ENCODE data around the gene MXI1.
"Not testable (repeated sequence)": the region's sequence is repeated elsewhere in the genome, so short reads cannot be mapped to it uniquely, and the experiment has no call there.

MXI1 gene

DNA sequence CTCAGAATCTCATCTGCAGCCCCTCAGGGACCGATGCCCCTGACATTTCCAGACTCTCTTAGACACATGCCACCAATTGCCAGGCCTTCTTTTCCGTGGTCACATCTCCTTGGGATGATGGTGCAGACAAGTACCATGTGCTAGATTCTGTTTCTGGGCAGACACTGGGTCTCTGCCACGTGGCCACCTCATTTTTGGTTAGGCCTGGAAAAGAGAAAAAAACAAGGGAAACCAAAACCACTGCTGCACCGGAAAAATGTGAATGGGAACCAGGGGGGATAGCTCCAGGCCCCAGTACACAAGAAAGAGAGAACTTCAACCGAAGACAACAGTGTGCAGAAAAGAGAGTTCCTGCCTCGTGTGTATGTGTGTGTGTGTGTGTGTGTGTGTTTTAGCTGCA is 23.0 kb upstream of the MXI1 start:
- no peak for DNase-seq

DNA sequence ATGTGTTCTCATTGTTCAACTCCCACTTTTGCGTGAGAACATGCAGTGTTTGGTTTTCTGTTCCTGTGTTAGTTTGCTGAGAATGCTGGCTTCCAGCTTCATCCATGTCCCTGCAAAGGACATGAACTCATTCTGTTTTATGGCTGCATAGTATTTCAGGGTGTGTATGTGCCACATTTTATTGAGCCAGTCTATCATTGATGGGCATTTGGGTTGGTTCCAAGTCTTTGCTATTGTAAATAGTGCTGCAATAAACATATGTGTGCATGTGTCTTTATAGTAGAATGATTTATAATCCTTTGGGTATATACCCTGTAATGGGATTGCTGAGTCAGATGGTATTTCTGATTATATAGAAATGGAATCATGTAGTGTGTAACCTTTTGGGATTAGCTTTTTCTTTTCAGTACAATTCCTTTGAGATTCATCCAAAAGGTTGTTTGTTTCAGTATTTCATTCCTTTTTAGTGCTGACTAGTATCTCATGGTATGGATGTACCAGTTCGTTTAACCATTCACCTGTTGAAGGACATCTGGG is 21.7 kb upstream of the MXI1 start:
- not testable (repeated sequence) for DNase-seq

DNA sequence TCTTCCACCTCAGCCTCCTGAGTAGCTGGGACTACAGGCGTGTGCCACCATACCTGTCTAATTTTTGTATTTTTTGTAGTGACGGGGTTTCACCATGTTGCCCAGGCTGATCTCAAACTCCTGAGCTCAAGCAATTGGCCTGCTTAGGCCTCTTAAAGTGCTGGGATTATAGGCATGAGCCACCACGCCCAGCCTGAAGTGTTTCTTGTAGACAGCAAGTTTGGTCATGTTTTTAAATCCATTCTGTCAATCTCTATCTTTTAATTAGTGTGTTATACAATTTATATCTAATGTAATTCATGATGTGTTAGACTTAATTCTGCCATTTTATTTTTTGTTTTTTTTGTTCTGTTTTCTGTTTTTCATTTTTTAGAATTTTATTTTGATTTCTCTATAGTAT is 17.2 kb upstream of the MXI1 start:
- DNase-seq = no peak

DNA sequence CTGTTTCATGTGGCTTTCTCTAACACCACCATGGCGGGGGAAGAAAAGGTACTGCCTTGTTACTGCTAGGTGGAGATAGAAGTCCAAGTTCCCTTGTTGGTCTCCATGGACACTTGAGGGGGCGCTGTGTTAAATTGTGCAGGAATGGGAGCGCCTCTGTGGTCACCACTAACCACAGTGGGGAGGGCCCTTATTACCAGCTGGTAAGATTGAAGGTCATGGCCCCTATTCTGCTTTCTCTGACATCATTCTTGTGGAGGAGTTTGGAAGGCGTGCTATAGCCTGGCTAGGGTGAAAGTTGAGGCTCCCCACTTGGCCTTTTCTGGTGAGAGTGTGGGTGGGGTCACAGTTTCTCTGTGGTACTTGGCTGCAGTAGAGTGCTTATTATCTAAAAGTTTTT is 14.9 kb upstream of the MXI1 start:
- no peak for DNase-seq

DNA sequence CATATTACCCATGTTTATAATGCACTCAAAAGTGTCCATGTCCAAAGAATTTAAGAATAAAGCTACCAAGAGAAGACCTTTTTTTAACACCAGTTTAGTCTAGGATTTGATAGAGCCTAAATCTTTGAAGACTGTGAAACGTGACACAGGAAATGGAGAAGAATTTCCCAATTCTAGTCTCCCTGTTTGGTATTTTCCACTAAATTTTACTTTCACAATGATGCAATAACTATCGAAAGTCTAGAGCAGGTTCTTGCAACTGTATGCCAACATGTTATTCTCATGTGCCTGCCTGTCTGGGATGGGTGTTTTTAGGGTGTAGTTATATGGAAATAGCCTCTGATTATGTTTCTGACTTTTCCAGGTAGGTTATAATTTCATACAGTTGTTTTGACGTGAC is 6.9 kb upstream of the MXI1 start:
- DNase-seq = no peak

DNA sequence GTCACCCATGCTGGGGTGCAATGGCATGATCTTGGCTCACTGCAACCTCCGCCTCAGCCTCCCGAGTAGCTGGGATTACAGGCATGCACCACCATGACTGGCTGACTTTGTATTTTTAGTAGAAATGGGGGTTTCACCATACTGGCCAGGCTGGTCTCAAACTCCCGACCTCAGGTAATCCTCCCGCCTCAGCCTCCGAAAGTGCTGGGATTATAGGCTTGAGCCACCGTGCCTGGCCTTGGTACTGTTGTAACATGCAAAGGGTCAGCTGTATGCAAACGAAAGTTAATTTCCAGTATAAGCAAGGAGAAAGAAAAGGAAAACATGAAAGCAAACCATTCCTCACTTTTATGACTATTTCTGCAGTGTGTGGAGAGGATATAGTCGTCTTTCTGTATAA is 6.4 kb upstream of the MXI1 start:
- not testable (repeated sequence) for DNase-seq

DNA sequence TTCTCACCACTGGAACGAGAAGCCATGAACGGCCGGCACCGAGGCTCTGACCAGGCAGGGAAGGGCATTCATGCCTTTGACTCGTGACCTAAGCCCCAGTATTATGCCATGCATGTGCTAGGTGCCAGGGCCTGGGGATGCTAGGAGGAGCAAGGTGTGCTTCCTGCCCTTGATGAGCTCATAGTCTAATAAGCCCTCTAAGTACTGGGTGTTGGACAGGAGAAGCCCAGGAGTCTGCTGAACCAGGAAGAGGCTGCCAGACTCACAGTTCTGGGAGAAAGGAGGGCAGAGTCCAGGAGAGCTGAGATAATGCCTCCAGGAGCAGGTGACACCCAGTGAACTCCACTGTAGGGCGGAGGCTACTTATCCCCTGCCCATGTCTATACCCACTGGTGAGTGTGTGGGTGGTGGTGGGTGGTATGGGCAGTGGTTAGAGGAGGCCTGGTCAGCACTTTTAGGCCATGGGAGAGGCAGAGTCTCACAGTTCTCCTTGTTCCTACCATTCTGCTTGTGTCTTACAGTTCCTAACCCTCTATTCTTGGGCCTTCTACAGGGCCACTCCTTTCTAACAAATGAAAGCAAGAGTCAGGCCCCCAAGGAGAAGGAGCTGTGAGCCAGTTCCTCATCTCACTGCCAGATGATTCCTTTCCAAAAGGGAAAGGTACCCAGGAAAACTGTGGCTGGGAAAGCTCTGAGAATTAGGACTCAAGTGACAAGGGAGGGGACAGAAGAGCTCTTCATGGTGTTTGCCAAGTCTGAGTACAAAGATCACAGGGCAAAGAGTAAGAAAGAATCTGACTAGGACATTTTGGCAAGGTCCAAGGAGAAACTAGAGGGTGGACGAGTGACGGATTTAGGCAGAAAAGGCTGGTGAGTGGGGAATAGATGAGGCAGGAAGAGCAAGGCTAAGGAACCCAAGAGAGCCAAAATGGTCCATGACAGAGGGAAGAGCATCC is 3.6 kb upstream of the MXI1 start:
- no peak for DNase-seq

DNA sequence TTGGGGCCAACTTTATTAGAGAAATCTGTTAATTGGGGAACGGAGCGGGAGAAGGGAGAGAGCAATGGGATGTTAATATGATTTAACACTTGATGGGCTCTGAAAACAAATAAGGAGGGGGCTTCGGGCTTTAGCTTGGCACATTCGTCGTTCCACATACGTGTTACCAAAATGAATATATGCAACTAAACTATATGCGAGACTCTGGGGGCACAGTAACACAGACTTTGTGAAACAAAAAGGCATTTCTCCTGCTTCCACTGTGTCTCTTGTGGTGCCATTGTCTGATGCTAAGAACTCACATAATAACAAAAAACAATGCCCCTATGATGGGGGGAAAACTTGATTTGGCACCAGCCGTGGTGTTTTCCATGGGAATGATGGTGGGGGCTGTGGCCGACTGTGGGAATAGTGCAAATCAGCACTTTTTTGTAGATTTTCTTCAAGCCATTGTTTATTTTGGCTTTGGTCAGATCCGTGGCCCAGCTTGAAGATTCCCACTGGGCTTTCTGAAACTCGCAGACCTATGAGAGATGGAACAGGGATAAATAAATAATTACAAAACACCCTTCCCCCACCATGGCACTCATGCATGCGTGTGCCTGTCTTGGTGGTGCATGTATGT is 2.2 kb upstream of the MXI1 start:
- DNase-seq = no peak

DNA sequence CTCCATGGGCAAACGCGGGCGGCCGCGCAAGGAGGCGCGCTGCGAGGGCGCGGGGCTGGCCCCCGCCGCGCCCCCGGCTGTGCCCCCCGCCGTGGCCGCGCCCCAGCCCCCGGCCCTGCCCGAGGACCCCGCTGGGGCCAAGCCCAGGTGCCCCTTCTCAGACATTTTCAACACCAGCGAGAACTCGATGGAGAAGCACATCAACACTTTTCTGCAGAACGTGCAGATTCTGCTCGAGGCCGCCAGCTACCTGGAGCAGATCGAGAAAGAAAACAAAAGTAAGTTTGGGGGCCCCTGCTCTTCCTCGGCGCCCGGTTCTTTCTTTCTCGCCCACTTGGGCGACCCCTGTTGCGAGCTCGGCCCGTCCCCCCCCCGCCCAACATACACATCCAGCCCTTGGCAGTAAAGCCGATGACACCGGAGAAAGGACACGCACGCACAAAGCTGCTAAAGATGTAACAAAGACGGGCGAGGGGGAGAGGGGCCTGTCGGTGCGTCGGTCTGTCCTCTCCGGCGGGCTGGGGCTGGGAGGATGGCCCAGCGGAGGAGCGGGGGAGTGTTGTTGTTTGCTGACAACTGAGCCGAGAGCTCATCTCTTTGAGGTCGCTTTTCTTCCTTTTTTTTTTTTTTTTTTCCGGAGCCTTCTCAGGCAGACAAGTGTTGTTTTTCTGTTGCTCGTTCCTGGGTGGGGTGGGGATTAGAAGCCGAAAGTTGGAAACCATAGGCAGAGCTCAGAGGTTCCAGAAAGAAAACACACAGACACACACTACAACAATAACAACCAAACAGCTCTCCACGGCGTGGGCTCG is 604 bp downstream of the MXI1 start:
- DNase-seq = peak in 3 of 4 experiments; percentile 6 to 11 (median 9)

DNA sequence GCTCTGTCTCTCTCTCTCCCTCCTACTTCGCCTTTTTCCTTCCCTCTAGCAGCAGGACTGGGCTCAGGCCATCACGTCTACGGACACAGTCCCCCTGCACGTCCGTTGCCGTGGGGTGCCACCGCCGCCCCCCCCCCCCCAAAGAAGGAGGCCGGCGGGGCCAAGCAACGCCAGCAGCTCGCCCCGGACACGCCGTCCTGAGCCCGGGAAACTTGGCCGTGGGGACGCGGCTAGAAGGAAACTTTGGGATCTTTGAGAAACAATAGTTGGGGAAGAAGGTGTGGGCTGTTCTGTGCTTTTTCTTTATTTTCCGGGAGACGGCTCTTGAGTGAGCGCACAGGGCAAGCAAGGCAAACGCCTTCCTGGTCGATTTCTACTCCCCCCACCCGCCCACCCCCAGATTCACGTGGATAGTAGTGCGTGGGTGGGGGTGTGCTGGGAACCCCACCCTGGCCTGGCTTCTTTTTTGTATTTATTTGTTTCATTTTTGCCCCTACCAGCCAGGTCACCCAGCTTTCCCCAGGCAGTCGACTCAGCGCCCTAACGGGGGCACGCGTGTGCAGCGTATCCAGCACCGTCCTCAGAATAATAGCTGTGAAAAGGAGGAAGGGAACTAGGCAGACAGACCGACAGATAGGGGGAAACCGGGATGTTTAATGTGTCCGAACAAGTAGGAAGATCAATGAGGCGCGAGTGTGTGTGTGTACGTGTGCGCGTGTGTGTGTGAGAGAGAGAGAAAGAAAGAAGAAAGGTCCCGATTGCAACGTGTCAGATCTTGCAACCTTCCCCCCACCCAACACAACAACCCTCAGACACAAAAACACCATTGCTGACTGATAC is 1.4 kb downstream of the MXI1 start:
- DNase-seq = peak in 2 of 4 experiments; percentile 5 to 19

DNA sequence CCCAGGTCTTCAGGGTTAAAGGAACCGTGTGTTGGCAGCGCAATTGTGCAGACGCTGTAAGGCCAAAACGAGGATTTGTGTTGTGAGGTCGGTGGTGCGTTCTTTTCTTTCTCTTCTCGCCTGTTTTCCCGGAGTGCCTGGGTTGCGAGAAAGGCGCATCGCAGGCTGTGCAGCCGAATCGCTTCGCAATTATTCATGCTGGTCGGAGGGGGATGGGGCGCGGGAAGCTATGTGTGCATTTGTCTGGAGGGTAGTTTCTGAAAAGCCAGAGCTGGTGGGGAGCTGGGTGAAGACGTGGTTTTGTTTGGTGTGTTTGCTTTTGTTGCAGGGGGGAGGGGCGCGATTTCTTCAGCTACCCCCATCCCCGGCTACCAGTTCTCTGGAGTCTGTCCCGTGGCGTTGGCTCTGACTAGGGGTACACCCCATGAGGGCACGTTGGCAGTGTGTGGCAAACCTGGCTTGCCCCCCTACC is 2.1 kb downstream of the MXI1 start:
- DNase-seq = peak; percentile 23 to 46 (median 40)

DNA sequence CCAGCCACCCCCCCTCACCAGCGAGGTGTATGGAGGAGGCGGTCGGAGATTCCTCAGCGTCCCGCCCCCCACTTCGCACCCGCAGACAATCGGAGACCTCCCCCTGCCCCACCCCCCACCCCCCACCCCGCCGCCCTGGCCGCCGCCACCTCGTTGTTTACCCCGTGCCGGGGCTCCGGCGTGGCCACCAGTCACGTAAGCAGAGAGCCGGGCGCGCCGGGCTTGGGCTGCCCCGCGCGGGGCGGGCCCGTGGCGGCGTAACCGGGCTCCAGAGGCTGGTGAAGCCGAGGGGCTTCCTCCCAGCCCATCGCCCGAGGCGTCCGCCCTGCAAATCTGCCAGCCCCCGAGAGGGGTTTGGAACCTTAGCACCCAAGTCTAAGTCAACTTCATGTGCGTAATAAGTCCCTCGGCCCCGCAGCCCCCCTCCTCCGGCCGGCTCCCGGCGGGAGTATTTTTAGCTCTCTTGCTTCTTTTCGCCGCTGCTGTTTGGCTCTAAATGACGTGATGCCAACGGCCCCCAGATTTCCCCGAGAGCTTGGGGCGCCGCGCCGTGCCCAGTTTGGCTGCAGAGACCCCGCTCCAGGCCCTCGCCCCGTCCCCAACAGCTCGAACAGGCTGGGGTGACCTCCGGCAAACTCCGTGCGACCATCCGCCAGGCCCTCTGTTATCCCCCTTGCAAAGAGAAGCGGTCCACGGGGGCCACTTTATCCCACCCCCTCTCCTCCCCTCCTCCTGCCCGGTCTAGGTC is 2.7 kb downstream of the MXI1 start:
- DNase-seq = peak in 3 of 4 experiments; percentile 36 to 46 (median 38)

DNA sequence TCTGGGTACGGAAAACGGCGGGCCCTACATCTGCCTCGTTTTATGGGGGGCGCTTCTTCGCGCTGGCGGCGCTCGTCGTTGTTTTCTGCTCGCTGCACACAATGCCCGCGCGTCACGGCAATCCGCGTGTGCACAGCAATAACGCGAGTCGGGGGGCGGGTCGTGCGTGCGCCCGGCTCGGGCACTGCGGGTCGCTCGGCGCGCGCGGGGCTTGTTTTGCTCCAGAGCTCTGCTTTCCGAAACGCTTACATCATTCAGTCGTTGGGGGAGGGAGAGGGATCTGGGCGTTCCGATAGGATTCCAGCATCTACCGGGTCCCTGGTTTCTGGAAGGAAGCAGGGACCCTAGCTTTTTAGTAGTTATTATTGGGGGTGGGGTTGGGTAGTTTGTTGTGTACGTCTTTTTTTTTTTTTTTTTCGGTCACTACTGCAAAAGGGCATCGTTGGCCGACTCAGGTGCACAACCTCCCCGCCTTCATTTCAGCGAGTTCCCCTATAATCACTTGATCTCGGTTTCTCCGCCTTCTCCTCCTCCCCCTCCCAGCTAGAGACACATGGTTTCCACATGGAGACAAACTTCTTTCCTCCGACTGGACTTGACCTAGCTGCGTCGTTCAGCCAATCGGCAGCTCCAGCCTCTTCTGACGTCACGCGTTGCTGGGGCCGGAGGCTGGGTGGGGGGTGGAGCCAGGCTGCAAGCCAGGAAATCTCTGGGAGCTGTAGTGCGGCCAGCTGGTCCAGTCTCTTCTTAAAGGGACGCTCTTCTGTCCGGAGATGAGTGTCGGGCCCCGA is 3.5 kb downstream of the MXI1 start:
- peak; percentile 74 to 81 (median 77) for DNase-seq

DNA sequence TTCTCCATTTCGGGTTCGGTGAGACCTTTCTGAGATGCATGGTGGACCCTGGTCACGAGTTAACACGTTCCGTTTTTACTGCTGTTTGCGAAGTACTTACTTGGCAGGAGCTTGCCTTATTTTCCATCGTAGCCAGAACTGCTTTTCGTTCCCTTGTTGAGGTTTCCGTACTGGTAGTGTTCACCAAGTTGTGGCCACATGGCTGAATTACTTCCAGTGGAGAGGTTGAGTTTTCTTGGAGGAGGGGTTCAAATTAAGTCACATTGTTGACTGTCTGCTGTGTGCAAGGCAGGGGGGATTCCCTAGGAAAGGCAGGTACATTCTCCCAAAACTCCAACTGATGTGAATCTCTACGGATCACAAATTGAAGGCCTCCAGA is 4.0 kb downstream of the MXI1 start:
- no peak for DNase-seq

DNA sequence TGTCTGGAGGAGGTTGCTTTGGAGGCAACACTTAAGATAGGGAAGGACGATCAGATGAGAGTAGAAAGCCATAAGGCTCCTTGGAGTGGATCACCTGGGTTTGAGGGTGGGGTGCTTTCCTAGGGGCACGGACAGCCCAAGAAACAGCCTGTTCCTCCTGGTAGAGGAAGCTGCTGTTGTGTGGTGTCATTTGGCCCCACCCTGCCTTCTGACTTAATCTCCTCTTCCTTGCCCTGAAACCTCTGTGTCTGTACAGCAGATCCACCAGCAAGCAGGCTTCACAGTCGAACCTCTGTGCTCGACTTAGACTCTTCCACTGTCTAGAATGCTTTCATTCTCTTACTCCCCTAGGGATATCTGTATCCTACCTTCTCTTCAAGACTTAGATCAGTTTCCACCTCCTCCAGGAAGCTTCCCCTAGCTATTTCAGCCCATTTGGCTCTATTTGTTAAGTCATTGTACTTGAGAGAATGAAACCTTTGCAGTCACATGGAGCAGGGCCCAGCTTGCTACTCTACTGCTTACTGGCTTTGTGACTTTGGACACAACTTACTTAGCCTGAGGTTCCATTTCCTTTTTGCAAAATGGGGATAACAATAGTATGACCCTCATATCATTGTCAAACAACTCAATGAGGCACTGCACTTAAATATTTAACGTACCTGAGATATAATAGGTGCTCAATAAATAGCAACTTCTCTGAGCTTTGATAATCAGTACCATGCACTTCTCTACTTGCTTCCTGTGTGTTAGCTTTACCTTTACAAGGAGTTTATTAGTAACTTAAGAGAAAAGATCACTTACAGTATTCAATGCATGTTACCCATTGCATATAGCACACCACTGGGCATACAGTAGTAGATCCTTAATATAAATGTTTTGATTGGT is 5.0 kb downstream of the MXI1 start:
- peak in 2 of 4 experiments; percentile 18 to 20 for DNase-seq

DNA sequence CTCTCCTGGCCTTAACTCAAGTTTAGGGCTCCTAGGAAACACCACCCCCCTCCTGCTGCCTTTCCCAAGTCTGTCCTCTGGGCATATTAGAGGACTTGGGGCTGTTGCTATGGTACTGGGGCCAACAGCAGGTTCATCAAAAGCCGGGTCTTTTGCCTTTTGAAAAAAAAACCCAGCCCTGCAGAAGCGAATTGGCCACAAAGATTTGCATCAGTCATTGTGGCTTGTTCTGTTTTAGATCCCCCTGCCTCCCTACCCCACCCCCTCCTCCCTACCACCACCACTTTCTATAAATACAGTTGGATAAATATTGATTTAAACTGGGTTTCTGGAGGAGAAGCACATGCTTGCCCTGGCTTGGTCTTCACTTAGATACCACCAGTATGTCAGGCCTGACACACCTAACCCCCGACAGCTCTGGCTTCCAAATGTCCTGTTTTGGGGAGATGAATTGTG is 7.0 kb downstream of the MXI1 start:
- DNase-seq = no peak

DNA sequence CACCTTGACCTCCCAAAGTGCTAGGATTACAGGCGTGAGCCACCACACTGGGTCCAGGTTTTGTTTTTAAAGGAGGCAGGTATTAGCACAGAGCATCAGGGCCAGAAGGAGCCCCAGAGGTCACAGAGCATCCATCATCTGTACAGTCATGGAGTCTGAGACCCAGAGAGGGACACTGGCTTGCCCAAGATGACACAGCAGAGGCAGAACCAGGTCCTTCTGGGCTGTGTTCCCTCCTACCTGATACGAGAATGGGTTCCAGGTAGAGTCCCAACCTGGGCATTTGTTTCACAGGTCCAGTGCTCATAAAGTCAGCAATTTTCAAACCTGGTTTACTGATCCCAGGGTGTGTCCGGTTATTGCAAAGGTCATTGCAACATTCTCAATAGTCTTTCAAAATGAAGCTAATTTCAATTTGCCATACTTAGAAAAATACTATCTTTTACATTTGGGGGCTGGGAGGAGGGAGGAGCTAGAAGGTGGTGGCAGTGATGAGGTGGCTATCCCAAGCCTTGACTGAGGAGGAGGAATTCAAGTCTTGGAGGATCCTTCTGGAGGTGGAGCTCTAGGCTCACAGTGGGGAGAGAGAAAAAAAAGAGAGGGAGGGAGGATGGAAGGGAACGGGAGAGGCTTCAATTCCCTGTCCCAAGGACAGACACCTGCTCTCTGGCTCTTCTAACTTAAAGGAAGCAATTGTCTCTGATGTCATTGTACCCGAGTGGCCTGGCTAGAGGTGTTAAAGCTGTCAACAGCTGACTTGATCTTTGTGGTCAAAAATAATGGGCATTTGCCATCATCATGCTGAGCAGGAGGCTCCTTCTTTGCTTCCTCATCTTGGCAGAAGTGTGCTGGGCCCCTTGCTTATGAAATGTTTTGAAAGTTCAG is 8.1 kb downstream of the MXI1 start:
- DNase-seq = no peak

DNA sequence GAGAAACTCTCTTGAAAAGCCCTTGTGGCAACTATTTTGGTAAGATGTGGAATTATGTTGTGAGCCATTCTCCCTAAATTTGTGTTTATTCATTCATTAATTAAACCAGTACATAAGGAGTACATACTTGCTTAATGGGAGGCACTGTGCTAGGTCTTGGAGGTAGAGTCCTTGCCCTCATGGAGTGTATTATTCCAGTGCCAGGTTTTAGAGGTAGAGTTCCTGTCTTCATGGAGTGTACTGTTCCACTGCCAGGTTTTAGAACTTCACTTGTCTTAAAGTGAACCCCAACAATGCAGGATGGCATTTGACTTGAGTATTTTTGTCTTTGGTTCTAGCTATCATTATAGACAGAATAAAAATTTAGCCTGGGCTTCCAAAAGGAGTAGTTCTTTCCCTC is 8.8 kb downstream of the MXI1 start:
- no peak for DNase-seq
